ENCODE results near the gene TRIM8. TPM values are rescaled to one million over a fixed set of nuclear protein-coding genes. Genes with fewer than 3 reads are reported as not detected.

Gene TRIM8
- total and polyA plus RNA-seq, 2 experiments from 2014 or later, result 59.8 to 130 TPM

GRCh38 chr10:102677331-102678067 lies 33.2 kb downstream of the TRIM8 start:
- H3K36me3 ChIP-seq, result no peaks in the 10 kb centered on the region
- H3K9me3 ChIP-seq (ENCODE audit: low read depth), result no peaks in the 10 kb centered on the region
- H3K4me3 ChIP-seq, result no peak overlapping the region
- no peak for TF ChIP-seq CTCF (IDR thresholded peaks at IDR 0.05; ENCODE audit: low read depth, low read length)
- H3K27ac ChIP-seq, result peak overlapping the region; percentile 89
- no peak for DNase-seq (ENCODE audit: low read depth in 1 of 2, low spot score in 1 of 2)
- no peaks in the 10 kb centered on the region for H3K27me3 ChIP-seq
- peaks cover 69% of the 10 kb centered on the region for H3K4me1 ChIP-seq (ENCODE audit: low read depth)

DNA sequence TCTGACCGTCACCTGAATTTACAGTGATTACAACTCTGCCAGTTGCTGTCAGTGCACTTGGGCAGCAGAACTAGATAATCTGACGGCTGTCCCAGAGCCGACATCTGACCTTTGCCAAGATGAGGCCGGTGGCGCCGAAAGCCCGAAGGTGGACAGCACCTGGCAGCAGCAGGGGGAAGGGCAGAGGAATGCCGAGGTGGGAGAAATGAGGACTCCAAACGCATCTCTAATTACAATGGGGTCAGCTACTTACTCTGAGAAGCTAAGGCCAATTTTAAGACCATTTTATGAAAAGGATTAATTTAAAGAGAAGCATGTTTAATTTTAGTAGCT lies 33.8 kb downstream of the TRIM8 start:
- DNase-seq (ENCODE audit: low read depth in 1 of 2, low spot score in 1 of 2), result no peak
- Histone ChIP-seq H3K27ac (peak overlapping the region; percentile 89), H3K9me3 (ENCODE audit: low read depth) (no peaks in the 10 kb centered on the region), H3K4me1 (ENCODE audit: low read depth) (peaks cover 66% of the 10 kb centered on the region), H3K4me3 (no peak overlapping the region), H3K27me3 (no peaks in the 10 kb centered on the region), H3K36me3 (no peaks in the 10 kb centered on the region)
- no peak for TF ChIP-seq CTCF (IDR thresholded peaks at IDR 0.05; ENCODE audit: low read depth, low read length)

- Histone ChIP-seq H3K27ac (peak overlapping the region; percentile 89), H3K4me3 (no peak overlapping the region), H3K27me3 (no peaks in the 10 kb centered on the region), H3K36me3 (no peaks in the 10 kb centered on the region), H3K4me1 (ENCODE audit: low read depth) (peaks cover 57% of the 10 kb centered on the region), H3K9me3 (ENCODE audit: low read depth) (no peaks in the 10 kb centered on the region)
- peak; percentile 84 for TF ChIP-seq CTCF (IDR thresholded peaks at IDR 0.05; ENCODE audit: low read depth, low read length)
- peak; percentile 74 to 92 for DNase-seq (ENCODE audit: low read depth in 1 of 2, low spot score in 1 of 2)
These were observed 34.6 kb downstream of the TRIM8 start for GRCh38 chr10:102678842-102679289.

GRCh38 chr10:102679596-102679995 lies 35.3 kb downstream of the TRIM8 start:
- Histone ChIP-seq H3K4me3 (no peak overlapping the region), H3K27ac (peak overlapping the region; percentile 89), H3K9me3 (ENCODE audit: low read depth) (no peaks in the 10 kb centered on the region), H3K36me3 (no peaks in the 10 kb centered on the region), H3K27me3 (no peaks in the 10 kb centered on the region), H3K4me1 (ENCODE audit: low read depth) (peaks cover 50% of the 10 kb centered on the region)
- no peak for TF ChIP-seq CTCF (IDR thresholded peaks at IDR 0.05; ENCODE audit: low read depth, low read length)
- DNase-seq (ENCODE audit: low read depth in 1 of 2, low spot score in 1 of 2), result no peak

DNA sequence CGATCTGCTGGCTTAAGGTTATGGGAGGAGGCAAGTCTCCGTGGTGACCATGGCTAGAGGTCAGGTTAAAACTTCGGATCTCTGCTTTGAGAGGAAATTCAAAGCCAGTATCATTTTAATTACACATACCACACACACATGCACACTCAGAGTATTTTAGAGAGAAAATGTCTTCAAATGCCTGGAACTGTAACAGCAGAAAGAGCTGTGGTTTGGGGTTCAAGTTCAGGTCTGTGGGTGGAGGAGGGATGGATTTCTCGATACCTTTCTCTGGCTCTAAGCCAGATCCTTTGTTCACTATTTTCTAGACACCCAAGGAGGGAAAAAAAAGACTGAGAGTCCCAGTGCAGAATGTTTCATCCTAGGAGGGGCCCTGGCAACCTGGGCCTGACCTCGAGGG lies 37.4 kb downstream of the TRIM8 start:
- Histone ChIP-seq H3K27ac (no peak overlapping the region), H3K27me3 (no peaks in the 10 kb centered on the region), H3K4me1 (ENCODE audit: low read depth) (peaks cover 29% of the 10 kb centered on the region), H3K36me3 (peaks cover 6% of the 10 kb centered on the region), H3K4me3 (no peak overlapping the region), H3K9me3 (ENCODE audit: low read depth) (no peaks in the 10 kb centered on the region)
- no peak for DNase-seq (ENCODE audit: low read depth in 1 of 2, low spot score in 1 of 2)
- TF ChIP-seq CTCF (IDR thresholded peaks at IDR 0.05; ENCODE audit: low read depth, low read length), result no peak
